Measurements from ENCODE around the gene CYP27B1. TPM values are rescaled to one million over a fixed set of nuclear protein-coding genes. Genes with fewer than 3 reads are reported as not detected.

CYP27B1 gene
- total RNA-seq, 2 experiments from 2014 or later, result 6.9 to 7.1 TPM

- Histone ChIP-seq H3K79me2 (ENCODE audit: insufficient read depth, low read depth, low read length) (peaks cover 14% of the 10 kb centered on the region; the same call in 1 of the 2 replicates), H3K9me3 (ENCODE audit: low read length) (no peaks in the 10 kb centered on the region), H3K36me3 (ENCODE audit: insufficient read depth, low read length) (peaks cover 35% of the 10 kb centered on the region), H3K9me2 (ENCODE audit: insufficient read depth, low read length) (no peaks in the 10 kb centered on the region), H3K4me2 (ENCODE audit: low read length) (no peak overlapping the region), H3K27ac (ENCODE audit: low read depth, low read length, poor library complexity, severe bottlenecking) (no peak overlapping the region), H2AFZ (ENCODE audit: low read length) (no peak overlapping the region), H4K20me1 (ENCODE audit: insufficient read depth, low read length) (no peaks in the 10 kb centered on the region), H3K4me3 (ENCODE audit: low read depth, low read length, poor library complexity, severe bottlenecking) (no peak overlapping the region), H3K4me1 (ENCODE audit: insufficient read depth, low read length, poor library complexity, severe bottlenecking) (peaks cover 19% of the 10 kb centered on the region)
- CTCF ChIA-PET (ENCODE audit: unreplicated experiment), result no interaction called here
- intact Hi-C loops (cut with micrococcal nuclease; ENCODE audit: unreplicated experiment), result no loop called here
- POLR2A ChIA-PET, result no interaction called here
- no TSS peak for BruUV-seq (replicated peaks)
- no peak for DNase-seq (ENCODE audit: low spot score)
- TF ChIP-seq CTCF (conservative IDR thresholded peaks at IDR 0.05; ENCODE audit: low read length) (no peak), EZH2phosphoT487 (IDR thresholded peaks at IDR 0.05; ENCODE audit: borderline replicate concordance, low read depth, low read length) (no peak)
Observed at GRCh38 chr12:57735952-57736740, 30.7 kb downstream of the CYP27B1 start.

DNA sequence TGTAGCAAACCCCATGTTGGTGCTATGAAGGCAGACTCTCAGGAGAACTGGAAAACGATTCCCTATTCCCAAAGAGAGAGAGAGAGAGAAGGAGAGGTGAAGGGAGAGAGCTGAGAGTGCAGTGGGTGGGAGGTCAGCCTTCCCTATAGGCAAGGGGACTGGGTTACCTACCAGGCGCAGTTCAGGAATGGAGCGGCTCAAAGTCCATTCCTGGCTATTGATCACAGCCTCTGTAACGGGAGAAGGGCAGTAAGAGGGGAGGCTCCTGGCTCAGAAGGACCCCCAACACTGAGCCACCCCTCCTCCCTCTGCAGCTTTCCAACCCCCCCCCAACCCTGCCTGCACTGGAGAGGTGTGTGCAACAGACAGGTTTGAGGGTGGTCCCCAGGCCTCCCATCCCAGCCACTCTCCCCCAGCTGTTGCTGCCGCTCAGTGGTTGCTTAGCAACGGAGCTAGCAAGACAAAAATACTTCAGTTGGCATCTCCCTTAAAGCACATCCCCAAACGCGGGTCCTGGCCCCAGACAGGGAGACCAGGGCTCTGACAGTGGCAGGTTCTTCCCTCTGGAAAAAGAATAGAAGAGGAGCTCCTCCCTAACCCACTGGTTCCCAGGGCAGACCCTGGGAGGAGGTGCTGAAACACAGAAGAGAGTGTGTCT lies 31.6 kb downstream of the CYP27B1 start:
- Histone ChIP-seq H3K4me2 (ENCODE audit: low read length) (no peak overlapping the region), H3K4me3 (ENCODE audit: low read depth, low read length, poor library complexity, severe bottlenecking) (no peak overlapping the region), H3K79me2 (ENCODE audit: insufficient read depth, low read depth, low read length) (peaks cover 7% of the 10 kb centered on the region; the same call in 1 of the 2 replicates), H2AFZ (ENCODE audit: low read length) (no peak overlapping the region), H3K27ac (ENCODE audit: low read depth, low read length, poor library complexity, severe bottlenecking) (no peak overlapping the region), H4K20me1 (ENCODE audit: insufficient read depth, low read length) (no peaks in the 10 kb centered on the region), H3K9me2 (ENCODE audit: insufficient read depth, low read length) (no peaks in the 10 kb centered on the region), H3K36me3 (ENCODE audit: insufficient read depth, low read length) (peaks cover 44% of the 10 kb centered on the region), H3K9me3 (ENCODE audit: low read length) (no peaks in the 10 kb centered on the region), H3K4me1 (ENCODE audit: insufficient read depth, low read length, poor library complexity, severe bottlenecking) (peaks cover 12% of the 10 kb centered on the region)
- DNase-seq (ENCODE audit: low spot score), result no peak
- POLR2A ChIA-PET, result no interaction called here
- CTCF ChIA-PET (ENCODE audit: unreplicated experiment), result no interaction called here
- BruUV-seq (replicated peaks), result no TSS peak
- no peak for TF ChIP-seq EZH2phosphoT487 (IDR thresholded peaks at IDR 0.05; ENCODE audit: borderline replicate concordance, low read depth, low read length)
- no peak for TF ChIP-seq CTCF (conservative IDR thresholded peaks at IDR 0.05; ENCODE audit: low read length)
- intact Hi-C loops (cut with micrococcal nuclease; ENCODE audit: unreplicated experiment), result no loop called here

DNA sequence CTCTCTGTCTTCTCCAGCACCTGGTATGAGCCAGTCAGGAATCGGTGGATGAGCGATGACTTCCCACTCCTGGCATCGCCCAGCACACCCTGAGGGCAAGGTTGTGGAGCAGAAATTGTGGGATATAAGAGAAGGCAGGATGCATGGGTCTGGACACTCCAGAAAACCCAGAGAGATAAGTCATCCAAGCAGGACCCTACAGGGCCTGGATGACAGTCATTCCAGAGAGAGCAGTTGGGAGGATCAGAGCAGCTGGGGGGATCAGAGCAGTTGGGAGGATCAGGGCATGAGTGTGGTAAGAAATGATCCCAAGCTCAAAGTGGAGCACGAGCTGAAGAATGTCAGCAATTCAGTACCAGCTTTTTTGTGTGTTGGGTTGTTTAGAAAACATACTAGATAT lies 32.3 kb downstream of the CYP27B1 start:
- no peak overlapping the region for H3K4me2 ChIP-seq (ENCODE audit: low read length)
- no peaks in the 10 kb centered on the region for H3K9me2 ChIP-seq (ENCODE audit: insufficient read depth, low read length)
- no peak for DNase-seq (ENCODE audit: low spot score)
- no peak overlapping the region for H2AFZ ChIP-seq (ENCODE audit: low read length)
- H3K36me3 ChIP-seq (ENCODE audit: insufficient read depth, low read length), result peaks cover 51% of the 10 kb centered on the region
- peaks cover 1% of the 10 kb centered on the region; the same call in 1 of the 2 replicates for H3K79me2 ChIP-seq (ENCODE audit: insufficient read depth, low read depth, low read length)
- H3K4me3 ChIP-seq (ENCODE audit: low read depth, low read length, poor library complexity, severe bottlenecking), result no peak overlapping the region
- peaks cover 4% of the 10 kb centered on the region for H3K4me1 ChIP-seq (ENCODE audit: insufficient read depth, low read length, poor library complexity, severe bottlenecking)
- intact Hi-C loops (cut with micrococcal nuclease; ENCODE audit: unreplicated experiment), result no loop called here
- POLR2A ChIA-PET, result no interaction called here
- no peaks in the 10 kb centered on the region for H3K9me3 ChIP-seq (ENCODE audit: low read length)
- TF ChIP-seq CTCF (conservative IDR thresholded peaks at IDR 0.05; ENCODE audit: low read length) (no peak), EZH2phosphoT487 (IDR thresholded peaks at IDR 0.05; ENCODE audit: borderline replicate concordance, low read depth, low read length) (no peak)
- no peak overlapping the region for H3K27ac ChIP-seq (ENCODE audit: low read depth, low read length, poor library complexity, severe bottlenecking)
- CTCF ChIA-PET (ENCODE audit: unreplicated experiment), result no interaction called here
- BruUV-seq (replicated peaks), result no TSS peak
- H4K20me1 ChIP-seq (ENCODE audit: insufficient read depth, low read length), result no peaks in the 10 kb centered on the region
